Measurements from ENCODE around the gene LONRF2.

DNA sequence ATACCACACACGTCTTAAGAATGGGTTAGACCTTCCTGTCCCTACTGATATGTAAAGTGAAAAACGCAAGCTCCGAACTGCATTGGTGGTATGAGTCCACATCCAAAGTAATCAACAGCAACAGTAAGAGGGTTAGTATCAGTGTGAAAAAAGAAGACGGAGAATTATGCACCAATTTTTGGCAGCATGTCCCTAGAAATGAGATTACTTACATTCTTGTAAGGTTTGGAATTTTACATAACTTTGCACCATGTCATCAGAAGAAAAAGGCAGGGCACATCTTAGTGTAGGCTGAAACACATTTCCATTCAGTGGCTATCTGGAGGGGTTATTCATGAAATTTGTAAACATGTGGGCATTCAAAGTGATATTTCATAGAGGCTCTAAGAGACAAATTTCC is 88.2 kb downstream of the LONRF2 start:
- TF ChIP-seq CTCF (IDR thresholded peaks at IDR 0.05) (no peak), EP300 (IDR thresholded peaks at IDR 0.05) (no peak), POLR2A (IDR thresholded peaks at IDR 0.05) (no peak)
